Smooth muscle cell (in vitro differentiated cells): ENCODE measurements around the gene LRRFIP1. TPM values are rescaled to one million over a fixed set of nuclear protein-coding genes. Genes with fewer than 3 reads are reported as not detected.

ENCODE experiments used
- DNase-seq: peaks from one replicate; lab custom pipeline; 2025; ENCODE audit not compliant: unreplicated experiment; lab: John Stamatoyannopoulos, UW
- H2AFZ ChIP-seq: fragments of 200-600 bp; sonication (generic); 2 replicates; pipeline ENCODE4 v1.6.0; 2016; ENCODE audit warnings: antibody characterized with exemption, low read depth, mild to moderate bottlenecking
- H3F3A ChIP-seq: fragments of 200-600 bp; sonication (generic); 2 replicates; pipeline ENCODE4 v1.6.0; 2017; ENCODE audit warnings: antibody characterized with exemption, low read depth
- H3K27ac ChIP-seq: fragments of 200-600 bp; sonication (generic); 2 replicates; pipeline ENCODE4 v1.5.1; 2016; ENCODE audit warnings: low read depth, mild to moderate bottlenecking
- H3K27me3 ChIP-seq: fragments of 200-600 bp; sonication (generic); 2 replicates; pipeline ENCODE4 v1.6.1; 2016; ENCODE audit warnings: low read depth, mild to moderate bottlenecking
- H3K36me3 ChIP-seq: fragments of 200-600 bp; sonication (generic); 2 replicates; pipeline ENCODE4 v1.5.1; 2016; ENCODE audit warnings: low read depth
- H3K4me1 ChIP-seq: fragments of 200-600 bp; sonication (generic); 2 replicates; pipeline ENCODE4 v1.5.1; 2016; ENCODE audit warnings: low read depth
- H3K4me2 ChIP-seq: fragments of 200-600 bp; sonication (generic); 2 replicates; pipeline ENCODE4 v1.6.0; 2016; ENCODE audit warnings: mild to moderate bottlenecking
- H3K4me3 ChIP-seq: fragments of 200-600 bp; sonication (generic); 2 replicates; pipeline ENCODE4 v1.5.1; 2016; ENCODE audit warnings: mild to moderate bottlenecking
- H3K79me2 ChIP-seq: fragments of 200-600 bp; sonication (generic); 2 replicates; pipeline ENCODE4 v1.6.0; 2016; ENCODE audit warnings: low read depth, mild to moderate bottlenecking
- H3K9ac ChIP-seq: fragments of 200-600 bp; sonication (generic); 2 replicates; pipeline ENCODE4 v1.6.0; 2016; ENCODE audit warnings: low read depth
- H3K9me3 ChIP-seq: fragments of 200-600 bp; sonication (generic); replicated peaks from 2 replicates; pipeline ENCODE4 v1.5.1; 2016; ENCODE audit warnings: low read depth
- H4K20me1 ChIP-seq: fragments of 200-600 bp; sonication (generic); 2 replicates; pipeline ENCODE4 v1.6.0; 2016; ENCODE audit warnings: low read depth
- WGBS: methylation state at CpG from one replicate; pipeline ENCODE4 v1.1.7; 2016; ENCODE audit warnings: low lambda C conversion rate; 5-methylcytosine and 5-hydroxymethylcytosine counted together
- polyA plus RNA-seq: library from polyadenylated mRNA; unstranded; fragments of >200 nt; fragmentation: Nextera tagmentation; extraction: Ambion mirVana; gene quantifications from 2 replicates; pipeline ENCODE4 v1.2.1, GENCODE V29; 2016
- total RNA-seq: library from RNA; depleted of rRNA; stranded (reverse); fragments of >200 nt; gene quantifications from 2 replicates; pipeline ENCODE4 v1.2.3, GENCODE V29; 2014
- TF ChIP-seq, protein P1 (sequence below): fragments of 200-600 bp; sonication (generic); IDR thresholded peaks from 2 replicates; pipeline ENCODE4 v1.5.1; 2017; ENCODE audit warnings: borderline replicate concordance, mild to moderate bottlenecking, antibody characterized with exemption; ENCODE audit not compliant: insufficient read depth, poor library complexity, severe bottlenecking

The LRRFIP1 gene
- total and polyA plus RNA-seq, 2 experiments from 2014 or later: 36.2 to 65.1 TPM

DNA sequence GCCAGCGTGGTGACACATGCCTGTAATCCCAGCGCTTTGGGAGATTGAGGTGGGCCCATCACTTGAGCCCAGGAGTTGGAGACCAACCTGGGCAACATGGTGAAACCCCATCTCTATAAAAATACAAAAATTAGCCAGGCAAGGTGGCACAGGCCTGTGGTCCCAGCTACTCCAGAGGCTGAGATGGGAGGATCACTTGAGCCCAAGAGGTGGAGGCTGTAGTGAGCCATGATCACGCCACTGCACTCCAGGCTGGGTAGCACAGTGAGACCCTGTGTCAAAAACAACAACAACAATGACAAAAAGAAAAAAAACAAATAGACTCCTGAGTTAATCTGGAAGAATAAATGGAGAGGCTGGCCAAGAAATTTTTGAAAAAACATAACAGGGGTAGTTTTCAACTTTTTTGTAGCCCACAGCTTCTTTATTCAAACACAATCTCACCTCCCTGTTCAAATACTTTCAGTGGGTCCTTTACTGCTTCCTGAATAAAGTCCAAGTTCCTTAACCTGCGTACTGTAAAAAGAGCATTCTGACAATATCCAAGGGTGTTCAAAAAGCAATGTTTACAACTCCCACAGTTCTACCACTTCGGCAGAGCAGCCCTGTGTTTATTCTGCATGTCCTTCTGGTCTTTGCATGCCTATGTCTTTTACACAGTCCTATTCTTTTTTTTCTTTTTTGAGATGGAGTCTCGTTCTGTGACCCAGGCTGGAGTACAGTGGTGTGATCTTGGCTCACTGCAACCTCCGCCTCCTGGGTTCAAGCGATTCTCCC lies 53.5 kb downstream of the LRRFIP1 start:
- Histone ChIP-seq H3K27ac (no peak overlapping the region), H3K9ac (no peak overlapping the region), H3F3A (no peaks in the 10 kb centered on the region), H3K79me2 (peaks cover 13% of the 10 kb centered on the region), H2AFZ (no peak overlapping the region), H3K27me3 (no peaks in the 10 kb centered on the region), H4K20me1 (no peaks in the 10 kb centered on the region), H3K4me2 (no peak overlapping the region), H3K36me3 (no peaks in the 10 kb centered on the region), H3K9me3 (no peaks in the 10 kb centered on the region), H3K4me1 (no peaks in the 10 kb centered on the region), H3K4me3 (no peak overlapping the region)
- TF ChIP-seq, protein P1, sequence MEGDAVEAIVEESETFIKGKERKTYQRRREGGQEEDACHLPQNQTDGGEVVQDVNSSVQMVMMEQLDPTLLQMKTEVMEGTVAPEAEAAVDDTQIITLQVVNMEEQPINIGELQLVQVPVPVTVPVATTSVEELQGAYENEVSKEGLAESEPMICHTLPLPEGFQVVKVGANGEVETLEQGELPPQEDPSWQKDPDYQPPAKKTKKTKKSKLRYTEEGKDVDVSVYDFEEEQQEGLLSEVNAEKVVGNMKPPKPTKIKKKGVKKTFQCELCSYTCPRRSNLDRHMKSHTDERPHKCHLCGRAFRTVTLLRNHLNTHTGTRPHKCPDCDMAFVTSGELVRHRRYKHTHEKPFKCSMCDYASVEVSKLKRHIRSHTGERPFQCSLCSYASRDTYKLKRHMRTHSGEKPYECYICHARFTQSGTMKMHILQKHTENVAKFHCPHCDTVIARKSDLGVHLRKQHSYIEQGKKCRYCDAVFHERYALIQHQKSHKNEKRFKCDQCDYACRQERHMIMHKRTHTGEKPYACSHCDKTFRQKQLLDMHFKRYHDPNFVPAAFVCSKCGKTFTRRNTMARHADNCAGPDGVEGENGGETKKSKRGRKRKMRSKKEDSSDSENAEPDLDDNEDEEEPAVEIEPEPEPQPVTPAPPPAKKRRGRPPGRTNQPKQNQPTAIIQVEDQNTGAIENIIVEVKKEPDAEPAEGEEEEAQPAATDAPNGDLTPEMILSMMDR: no peak
- no peak for DNase-seq
- WGBS: 89% methylated on average over 8 of the region's 8 CpGs

DNA sequence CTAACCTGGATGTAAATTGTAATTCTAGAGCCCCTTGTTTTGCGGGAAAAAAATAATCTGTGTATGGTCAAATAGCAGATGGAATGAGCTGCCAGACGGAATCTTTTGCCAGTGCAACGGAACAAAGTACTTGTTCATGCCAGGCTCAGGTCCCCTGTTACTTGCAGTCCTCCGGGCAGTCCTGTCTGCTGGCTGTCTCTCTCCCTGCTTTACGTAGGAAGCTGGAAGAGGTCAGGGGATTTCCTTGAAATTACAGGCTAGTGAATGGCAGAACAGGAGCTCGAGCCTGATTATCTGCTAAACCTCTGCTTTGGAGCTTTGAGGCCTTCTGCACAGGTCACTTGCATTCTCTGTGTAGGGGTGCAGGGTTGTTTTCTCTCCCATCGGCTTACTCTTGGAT lies 54.8 kb downstream of the LRRFIP1 start:
- TF ChIP-seq, protein P1: no peak
- no peak overlapping the region for H2AFZ ChIP-seq
- no peak overlapping the region for H3K4me2 ChIP-seq
- no peak overlapping the region for H3K27ac ChIP-seq
- H3K4me3 ChIP-seq: no peak overlapping the region
- H3K79me2 ChIP-seq: peaks cover 8% of the 10 kb centered on the region
- no peaks in the 10 kb centered on the region for H3K4me1 ChIP-seq
- WGBS: 66% methylated on average over 7 of the region's 7 CpGs
- H3K27me3 ChIP-seq: no peaks in the 10 kb centered on the region
- DNase-seq: no peak
- no peaks in the 10 kb centered on the region for H4K20me1 ChIP-seq
- H3K9ac ChIP-seq: no peak overlapping the region
- no peaks in the 10 kb centered on the region for H3K9me3 ChIP-seq
- peaks cover 4% of the 10 kb centered on the region for H3F3A ChIP-seq
- no peaks in the 10 kb centered on the region for H3K36me3 ChIP-seq

DNA sequence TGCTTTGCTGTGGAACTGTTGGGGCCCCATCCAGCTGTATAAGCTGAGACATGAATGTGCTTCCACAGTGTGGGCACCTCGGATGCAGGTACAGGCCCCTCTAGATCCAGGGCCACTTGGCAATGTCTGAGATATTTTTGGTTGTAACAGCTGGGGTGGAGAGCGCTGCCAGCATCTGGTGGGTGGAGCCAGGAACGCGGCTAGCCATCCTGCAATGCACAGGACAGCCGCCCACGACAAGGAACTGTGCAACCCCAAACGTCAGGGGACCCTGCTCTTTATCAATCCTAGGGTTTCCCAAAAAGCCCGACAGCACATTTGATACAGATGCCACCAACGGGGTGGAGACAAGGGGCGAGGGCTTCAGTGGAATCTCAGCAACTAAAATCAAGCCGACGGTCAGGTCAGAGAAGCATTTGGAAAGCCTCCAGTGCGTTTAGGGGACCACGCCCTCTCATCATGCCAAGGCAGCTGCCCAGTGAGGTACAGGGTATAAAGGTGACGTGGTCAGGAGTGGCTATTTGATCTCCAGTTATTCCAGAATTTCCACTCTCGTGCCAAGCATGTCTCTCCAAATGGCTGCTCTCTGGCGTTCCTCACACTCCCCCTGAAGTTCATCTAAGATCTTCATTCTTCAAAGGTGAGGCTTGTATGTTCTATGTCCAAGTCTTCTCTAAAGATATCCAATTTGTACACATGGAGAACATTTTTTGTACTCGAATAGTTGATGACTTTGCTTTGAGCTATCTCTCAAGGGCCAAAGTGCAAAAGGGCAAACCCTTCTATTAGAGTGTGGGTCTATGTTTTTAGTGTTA lies 55.7 kb downstream of the LRRFIP1 start:
- H2AFZ ChIP-seq: no peak overlapping the region
- no peaks in the 10 kb centered on the region for H4K20me1 ChIP-seq
- no peak overlapping the region for H3K4me3 ChIP-seq
- no peak overlapping the region for H3K9ac ChIP-seq
- peaks cover 3% of the 10 kb centered on the region for H3K4me1 ChIP-seq
- H3K27ac ChIP-seq: no peak overlapping the region
- H3K9me3 ChIP-seq: no peaks in the 10 kb centered on the region
- H3K4me2 ChIP-seq: no peak overlapping the region
- no peak for DNase-seq
- peaks cover 6% of the 10 kb centered on the region for H3K79me2 ChIP-seq
- H3K27me3 ChIP-seq: no peaks in the 10 kb centered on the region
- TF ChIP-seq, protein P1: no peak
- no peaks in the 10 kb centered on the region for H3K36me3 ChIP-seq
- WGBS: 96% methylated on average over 18 of the region's 18 CpGs
- peaks cover 9% of the 10 kb centered on the region for H3F3A ChIP-seq
